ENCODE results near the gene TTYH2. TPM values are rescaled to one million over a fixed set of nuclear protein-coding genes. Genes with fewer than 3 reads are reported as not detected.
"Not testable (repeated sequence)": the region's sequence is repeated elsewhere in the genome, so short reads cannot be mapped to it uniquely, and the experiment has no call there.

The TTYH2 gene
- total and polyA plus RNA-seq, 5 experiments from 2014 or later: 0.57 to 9.6 (median 2.2) TPM

GRCh38 chr17:74280093-74280513 lies 66.7 kb downstream of the TTYH2 start:
- POLR2A ChIA-PET: no interaction called here
- peak overlapping the region in 9 of 10 donors; percentile 63 to 96 (median 90) for H3K27ac Mint-ChIP-seq
- peak overlapping the region in 4 of 10 donors; percentile 8 to 43 (median 25) for H3K4me3 Mint-ChIP-seq
- DNase-seq (peak in 7 of 10 donors; percentile 8 to 49 (median 37)), ATAC-seq (peak; percentile 64 to 71)
- H3K4me1 Mint-ChIP-seq: peaks cover 10 to 53% (median 37%) of the 10 kb centered on the region in 4 donors
- no peaks in the 10 kb centered on the region for H3K9me3 Mint-ChIP-seq
- H3K36me3 Mint-ChIP-seq: no peaks in the 10 kb centered on the region
- H3K27me3 Mint-ChIP-seq: no peaks in the 10 kb centered on the region

- ATAC-seq: no peak
- H3K9me3 Mint-ChIP-seq: no peaks in the 10 kb centered on the region
- H3K36me3 Mint-ChIP-seq: no peaks in the 10 kb centered on the region
- no peaks in the 10 kb centered on the region for H3K27me3 Mint-ChIP-seq
- no peak overlapping the region for H3K4me3 Mint-ChIP-seq
- POLR2A ChIA-PET: interaction anchor here (0.6 to 1.4 kb wide), 2 partner anchors 57 to 69 kb away, joined by 4 to 7 read pairs; partner anchors contain the start of gene TTYH2
- peak overlapping the region in 7 of 10 donors; percentile 49 to 98 (median 92) for H3K27ac Mint-ChIP-seq
- H3K4me1 Mint-ChIP-seq: peaks cover 10 to 44% (median 35%) of the 10 kb centered on the region in 4 donors
- no peak for DNase-seq
These were observed 68.4 kb downstream of the TTYH2 start for GRCh38 chr17:74281799-74282198.

GRCh38 chr17:74282274-74282586 lies 68.9 kb downstream of the TTYH2 start:
- peaks cover 10 to 44% (median 35%) of the 10 kb centered on the region in 4 donors for H3K4me1 Mint-ChIP-seq

DNA sequence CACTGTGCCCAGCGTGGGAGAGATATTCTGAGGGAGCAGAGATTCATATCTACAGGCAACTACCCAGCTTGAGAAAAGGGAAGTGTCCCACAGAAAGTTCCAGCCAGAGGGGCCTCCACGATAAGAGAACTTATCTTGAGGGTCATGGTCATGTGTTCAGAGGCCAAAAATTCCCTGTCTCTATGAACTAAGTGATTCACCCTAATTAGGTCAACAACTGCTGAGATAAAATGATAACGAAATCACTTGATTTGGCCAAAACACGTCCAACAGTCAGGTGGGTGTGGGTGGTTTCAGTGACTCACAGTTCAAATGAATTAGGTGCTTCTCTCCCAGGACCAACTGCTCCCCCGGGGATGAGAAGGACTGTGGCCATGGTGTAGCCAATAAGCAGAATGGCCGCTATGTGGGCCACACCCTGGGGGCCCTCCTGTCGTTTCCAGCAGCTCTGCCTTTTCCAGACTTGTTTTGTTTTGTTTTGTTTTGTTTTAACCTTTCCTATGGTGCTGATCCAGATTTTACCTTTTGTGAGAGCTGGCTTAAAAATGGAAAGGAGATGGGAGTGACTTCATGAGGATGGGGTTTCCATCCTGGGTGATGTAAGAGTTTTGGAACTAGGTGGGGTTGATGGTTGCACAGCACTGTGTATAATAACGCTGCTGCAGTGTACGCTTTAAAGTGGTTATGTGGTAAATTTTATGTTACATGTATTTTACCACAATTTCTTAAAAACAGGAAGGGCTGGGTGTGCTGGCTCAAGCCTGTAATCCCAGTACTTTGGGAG lies 69.4 kb downstream of the TTYH2 start:
- DNase-seq: peak in 5 of 10 donors; percentile 33 to 75 (median 57)
- no peaks in the 10 kb centered on the region for H3K36me3 Mint-ChIP-seq
- peak overlapping the region; percentile 49 to 98 (median 93) for H3K27ac Mint-ChIP-seq
- peak overlapping the region in 9 of 10 donors; percentile 45 to 75 (median 60) for H3K4me3 Mint-ChIP-seq
- no peaks in the 10 kb centered on the region for H3K27me3 Mint-ChIP-seq
- no peaks in the 10 kb centered on the region for H3K9me3 Mint-ChIP-seq
- H3K4me1 Mint-ChIP-seq: peaks cover 10 to 44% (median 35%) of the 10 kb centered on the region in 4 donors
- POLR2A ChIA-PET: interaction anchor here (0.7 to 1.4 kb wide), 2 partner anchors 70 to 72 kb away, joined by 3 to 7 read pairs; partner anchors contain the start of gene TTYH2
- peak; percentile 75 to 89 for ATAC-seq

More at GRCh38 chr17:74282274-74282586, 68.9 kb downstream of the TTYH2 start:
- not testable (repeated sequence) for DNase-seq, H3K9me3 Mint-ChIP-seq, ATAC-seq, H3K36me3 Mint-ChIP-seq, H3K27me3 Mint-ChIP-seq
- POLR2A ChIA-PET: interaction anchor here (1.4 kb wide), 1 partner anchor 69 kb away, joined by 7 read pairs; the partner anchor contains the start of gene TTYH2
- H3K4me3 Mint-ChIP-seq: peak overlapping the region in 5 of 10 donors; percentile 45 to 75 (median 60)
- peak overlapping the region; percentile 49 to 98 (median 93) for H3K27ac Mint-ChIP-seq

DNA sequence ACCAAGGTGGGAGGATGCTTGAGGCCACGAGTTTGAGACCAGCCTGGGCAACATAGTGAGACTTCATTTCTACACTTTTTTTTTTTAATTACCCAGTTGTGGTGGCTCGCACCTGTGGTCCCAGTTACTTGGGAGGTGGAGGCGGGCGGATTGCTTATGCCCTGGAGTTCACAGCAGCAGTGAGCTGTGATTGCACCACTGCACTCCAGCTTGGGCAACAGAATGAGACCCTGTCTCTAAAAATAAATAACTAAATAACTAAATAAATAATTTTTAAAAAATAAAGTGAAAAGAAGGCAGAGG lies 70.0 kb downstream of the TTYH2 start:
- H3K36me3 Mint-ChIP-seq: no peaks in the 10 kb centered on the region

DNA sequence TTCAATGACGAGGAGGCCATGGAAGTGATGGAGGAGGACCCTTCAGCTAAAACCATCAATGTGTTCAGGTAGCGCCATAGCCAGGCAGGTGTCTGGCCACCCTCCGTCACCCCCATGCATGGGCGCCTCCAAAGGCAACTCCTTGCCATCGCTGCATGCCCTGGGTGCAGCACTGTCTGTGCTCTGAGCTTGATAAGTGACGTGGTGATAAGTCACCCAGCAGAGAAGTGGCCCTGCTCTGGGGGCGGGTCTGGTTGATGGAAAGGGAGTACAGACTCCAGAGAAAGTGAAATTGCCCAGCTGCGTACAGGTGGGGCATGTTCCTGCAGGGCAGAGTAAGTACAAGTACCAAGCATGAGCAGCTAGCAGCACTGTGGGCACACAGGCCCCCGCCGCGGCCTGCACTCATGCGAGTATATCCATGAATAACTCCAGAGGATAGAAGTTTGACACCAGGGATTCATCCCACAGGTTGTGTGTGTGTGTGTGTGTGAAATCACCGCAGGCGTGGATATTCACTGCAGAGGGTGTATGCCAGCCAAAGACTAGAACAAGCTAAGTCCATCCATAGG lies 73.7 kb downstream of the TTYH2 start:
- Mint-ChIP-seq H3K4me1 (peaks cover 7 to 28% (median 22%) of the 10 kb centered on the region in 4 donors), H3K36me3 (no peaks in the 10 kb centered on the region), H3K27me3 (no peaks in the 10 kb centered on the region), H3K27ac (peak overlapping the region in 1 of 10 donors; percentile 57), H3K9me3 (no peaks in the 10 kb centered on the region), H3K4me3 (no peak overlapping the region)
- no peak for ATAC-seq
- POLR2A ChIA-PET: interaction anchor here (0.9 kb wide), 1 partner anchor 26 kb away, joined by 3 read pairs; no protein-coding TSS in a partner anchor
- no peak for DNase-seq

More for the DNA sequence above, 70.0 kb downstream of the TTYH2 start:
- ATAC-seq: no peak
- POLR2A ChIA-PET: interaction anchor here (0.7 kb wide), 1 partner anchor 73 kb away, joined by 3 read pairs; no protein-coding TSS in a partner anchor
- peaks cover 10 to 44% (median 35%) of the 10 kb centered on the region in 4 donors for H3K4me1 Mint-ChIP-seq
- peak overlapping the region; percentile 49 to 98 (median 93) for H3K27ac Mint-ChIP-seq
- no peaks in the 10 kb centered on the region for H3K27me3 Mint-ChIP-seq
- H3K9me3 Mint-ChIP-seq: no peaks in the 10 kb centered on the region
- H3K4me3 Mint-ChIP-seq: peak overlapping the region in 8 of 10 donors; percentile 34 to 67 (median 58)
- DNase-seq: no peak

DNA sequence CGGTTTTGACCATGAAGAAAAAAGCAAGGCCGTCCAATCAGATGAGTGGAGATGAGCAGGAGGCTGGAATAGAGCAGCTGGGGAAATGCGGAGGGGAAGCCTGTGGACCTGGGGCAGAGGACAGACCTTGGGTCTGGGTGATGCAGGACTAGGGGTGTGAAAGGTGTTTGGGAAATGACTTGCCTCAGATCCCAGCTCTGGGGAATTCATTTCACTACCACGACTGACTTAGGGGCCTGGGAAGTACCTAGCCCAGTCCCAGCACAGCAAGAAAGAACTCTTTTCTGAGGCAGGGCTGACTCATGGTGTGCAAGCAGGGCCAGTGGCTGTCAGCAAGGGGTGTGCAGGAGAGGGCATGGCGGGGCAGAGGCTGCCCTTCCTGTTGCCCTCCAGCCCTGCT lies 75.4 kb downstream of the TTYH2 start:
- H3K9me3 Mint-ChIP-seq: no peaks in the 10 kb centered on the region
- peaks cover 4 to 14% (median 11%) of the 10 kb centered on the region in 4 donors for H3K4me1 Mint-ChIP-seq
- peak overlapping the region in 4 of 10 donors; percentile 1 to 87 (median 37) for H3K27ac Mint-ChIP-seq
- POLR2A ChIA-PET: no interaction called here
- no peaks in the 10 kb centered on the region for H3K27me3 Mint-ChIP-seq
- ATAC-seq: no peak
- DNase-seq: no peak
- no peaks in the 10 kb centered on the region for H3K36me3 Mint-ChIP-seq
- no peak overlapping the region for H3K4me3 Mint-ChIP-seq

GRCh38 chr17:74289688-74290087 lies 76.3 kb downstream of the TTYH2 start:
- Mint-ChIP-seq H3K36me3 (peaks cover 0 to under 1% (median 0%) of the 10 kb centered on the region in 3 donors), H3K27me3 (no peaks in the 10 kb centered on the region), H3K9me3 (peaks cover 0 to 2% (median 0%) of the 10 kb centered on the region in 9 donors), H3K27ac (no peak overlapping the region), H3K4me3 (no peak overlapping the region), H3K4me1 (peaks cover 2 to 8% (median 6%) of the 10 kb centered on the region in 4 donors)
- ATAC-seq (no peak), DNase-seq (no peak)
- POLR2A ChIA-PET: no interaction called here

DNA sequence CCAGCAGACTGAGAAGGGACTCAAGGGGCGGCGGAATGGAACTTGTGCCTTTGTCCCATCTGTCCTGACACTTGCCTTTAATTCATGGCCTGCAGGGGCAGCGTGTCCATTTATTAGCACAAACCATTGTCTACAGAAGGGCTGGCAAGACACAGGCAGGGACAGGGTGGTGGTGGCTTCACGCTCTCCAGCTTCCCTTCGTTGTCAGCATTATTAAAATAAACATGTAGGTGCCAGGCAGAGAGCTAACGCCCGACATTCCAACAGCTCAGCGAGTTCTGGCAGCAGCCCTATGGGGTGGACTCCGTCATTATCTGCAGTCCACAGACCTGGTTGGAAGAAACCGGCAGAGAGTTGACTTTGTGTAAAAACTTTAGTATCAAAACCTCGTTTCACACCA lies 77.0 kb downstream of the TTYH2 start:
- Mint-ChIP-seq H3K9me3 (peaks cover 0 to 5% (median 0%) of the 10 kb centered on the region in 9 donors), H3K36me3 (peaks cover 0 to 3% (median under 1%) of the 10 kb centered on the region in 3 donors), H3K27ac (no peak overlapping the region), H3K27me3 (no peaks in the 10 kb centered on the region), H3K4me1 (peaks cover 0 to 3% (median 2%) of the 10 kb centered on the region in 4 donors), H3K4me3 (no peak overlapping the region)
- POLR2A ChIA-PET: no interaction called here
- ATAC-seq (no peak), DNase-seq (no peak)

DNA sequence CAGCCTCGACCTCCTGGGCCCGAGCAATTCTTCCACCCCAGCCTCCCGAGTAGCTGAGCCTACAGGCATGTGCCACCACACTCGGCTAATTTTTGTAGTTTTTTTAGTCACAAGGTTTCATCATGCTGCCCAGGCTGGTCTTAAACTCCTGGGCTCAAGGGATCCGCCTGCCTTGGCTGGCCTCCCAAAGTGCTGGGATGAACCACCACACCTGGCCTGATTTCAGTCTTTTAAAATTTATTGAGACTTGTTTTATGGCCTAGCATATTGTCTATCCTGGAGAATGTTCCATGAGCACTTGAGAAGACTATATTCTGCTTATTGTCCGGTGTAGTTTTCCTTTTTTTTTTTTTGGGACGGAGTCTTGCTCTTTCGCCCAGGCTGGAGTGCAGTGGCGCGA lies 79.1 kb downstream of the TTYH2 start:
- peaks cover 0 to 3% (median 2%) of the 10 kb centered on the region in 3 donors for H3K36me3 Mint-ChIP-seq
- POLR2A ChIA-PET: no interaction called here
- ATAC-seq: no peak
- peaks cover 0 to 5% (median 0%) of the 10 kb centered on the region in 9 donors for H3K9me3 Mint-ChIP-seq
- H3K27me3 Mint-ChIP-seq: no peaks in the 10 kb centered on the region
- no peak for DNase-seq
- H3K4me3 Mint-ChIP-seq: no peak overlapping the region
- H3K4me1 Mint-ChIP-seq: peaks cover 0 to 8% (median 4%) of the 10 kb centered on the region in 4 donors
- peak overlapping the region in 1 of 10 donors; percentile 43 for H3K27ac Mint-ChIP-seq

- H3K9me3 Mint-ChIP-seq: peaks cover 0 to 5% (median 0%) of the 10 kb centered on the region in 9 donors
These were observed 82.5 kb downstream of the TTYH2 start for GRCh38 chr17:74295625-74296547.

GRCh38 chr17:74296548-74296936 lies 83.2 kb downstream of the TTYH2 start:
- peaks cover 0 to 19% (median 4%) of the 10 kb centered on the region in 5 donors for H3K27me3 Mint-ChIP-seq
- ATAC-seq (no peak), DNase-seq (no peak)
- no peak overlapping the region for H3K4me3 Mint-ChIP-seq
- H3K4me1 Mint-ChIP-seq: peaks cover 0 to 14% (median 9%) of the 10 kb centered on the region in 4 donors
- H3K27ac Mint-ChIP-seq: no peak overlapping the region
- H3K36me3 Mint-ChIP-seq: peaks cover 0 to 3% (median 2%) of the 10 kb centered on the region in 3 donors
- peaks cover 0 to 5% (median 0%) of the 10 kb centered on the region in 9 donors for H3K9me3 Mint-ChIP-seq
- POLR2A ChIA-PET: interaction anchor here (1.1 kb wide), 1 partner anchor 36 kb away, joined by 3 read pairs; no protein-coding TSS in a partner anchor

More at GRCh38 chr17:74295625-74296547, 82.5 kb downstream of the TTYH2 start:
- Mint-ChIP-seq H3K4me1 (peaks cover 0 to 9% (median 7%) of the 10 kb centered on the region in 4 donors), H3K27ac (no peak overlapping the region), H3K4me3 (no peak overlapping the region), H3K36me3 (peaks cover 0 to 3% (median 2%) of the 10 kb centered on the region in 3 donors), H3K27me3 (peaks cover 0 to 19% (median 4%) of the 10 kb centered on the region in 5 donors)
- DNase-seq: no peak
- POLR2A ChIA-PET: interaction anchor here (0.7 to 1.1 kb wide), 2 partner anchors 36 to 83 kb away, joined by 3 to 5 read pairs; partner anchors contain the start of gene TTYH2
- ATAC-seq: no peak
